SU-DHL-6 (cell line): ENCODE measurements around the gene ZFAND3.

ENCODE experiments used
- H2AFZ ChIP-seq: fragments of 200-600 bp; sonication (generic); 2 replicates; pipeline ENCODE4 v1.6.1; 2014; ENCODE audit warnings: low read depth, mild to moderate bottlenecking, moderate library complexity, mixed read lengths, antibody characterized with exemption, low read length; ENCODE audit not compliant: severe bottlenecking
- H3F3A ChIP-seq: fragments of 200-600 bp; shearing (Covaris generic); 2 replicates; pipeline ENCODE4 v1.6.0; 2016; ENCODE audit warnings: antibody characterized with exemption, mild to moderate bottlenecking; ENCODE audit not compliant: insufficient read depth
- H3K27ac ChIP-seq: fragments of 200-600 bp; sonication (generic); 2 replicates; pipeline ENCODE4 v1.5.1; 2016; ENCODE audit warnings: low read depth, mild to moderate bottlenecking, low read length, moderate library complexity, mixed read lengths
- H3K27me3 ChIP-seq: fragments of 200-600 bp; sonication (generic), shearing (Covaris generic); 2 replicates; pipeline ENCODE4 v1.6.0; 2014; ENCODE audit warnings: mild to moderate bottlenecking, low read length
- H3K36me3 ChIP-seq: fragments of 200-600 bp; sonication (generic); 2 replicates; pipeline ENCODE4 v1.6.1; 2014; ENCODE audit warnings: mild to moderate bottlenecking, low read length, mixed read lengths
- H3K4me2 ChIP-seq: fragments of 300-600, 200-600 bp; shearing (Covaris generic), sonication (generic); 2 replicates; pipeline ENCODE4 v1.6.0; 2014; ENCODE audit warnings: low read length, low read depth, mild to moderate bottlenecking; ENCODE audit not compliant: poor library complexity, severe bottlenecking
- H3K4me3 ChIP-seq: fragments of 200-600 bp; sonication (generic); 2 replicates; pipeline ENCODE4 v1.5.1; 2014; ENCODE audit warnings: antibody characterized with exemption, low read length, mild to moderate bottlenecking, mixed read lengths; ENCODE audit not compliant: insufficient read depth, poor library complexity, severe bottlenecking
- H3K79me2 ChIP-seq: fragments of 200-600 bp; sonication (generic); 2 replicates; pipeline ENCODE4 v1.6.1; 2014; ENCODE audit warnings: mild to moderate bottlenecking, low read length, moderate library complexity; ENCODE audit not compliant: insufficient read depth
- H3K9ac ChIP-seq: fragments of 200-600 bp; sonication (generic); 2 replicates; pipeline ENCODE4 v1.7.0; 2014; ENCODE audit warnings: mild to moderate bottlenecking, low read length
- H3K9me2 ChIP-seq: fragments of 200-600 bp; sonication (generic); replicated peaks from 2 replicates; pipeline ENCODE4 v1.6.1; 2014; ENCODE audit warnings: low read length; ENCODE audit not compliant: insufficient read depth
- H3K9me3 ChIP-seq: fragments of 200-600 bp; sonication (generic); 2 replicates; pipeline ENCODE4 v1.6.1; 2014; ENCODE audit warnings: low read length, mixed read lengths; ENCODE audit not compliant: insufficient read depth
- H4K20me1 ChIP-seq: fragments of 200-600 bp; sonication (generic); 2 replicates; pipeline ENCODE4 v1.6.1; 2014; ENCODE audit warnings: low read depth, mild to moderate bottlenecking, antibody characterized with exemption, low read length, moderate library complexity, mixed read lengths
- CTCF ChIP-seq: fragments of 200-600 bp; sonication (generic); IDR thresholded peaks from one replicate; pipeline ENCODE4 v1.5.1; 2017; ENCODE audit warnings: antibody characterized with exemption, mild to moderate bottlenecking, low read length, moderate library complexity; ENCODE audit not compliant: insufficient read depth, poor library complexity, severe bottlenecking
- EZH2phosphoT487 ChIP-seq: fragments of 200-600 bp; sonication (generic), shearing (Covaris generic); conservative IDR thresholded peaks from 2 replicates; pipeline ENCODE4 v1.6.1; 2018; ENCODE audit warnings: mild to moderate bottlenecking, antibody characterized with exemption, low read length, moderate library complexity, mixed read lengths

ZFAND3 gene

DNA sequence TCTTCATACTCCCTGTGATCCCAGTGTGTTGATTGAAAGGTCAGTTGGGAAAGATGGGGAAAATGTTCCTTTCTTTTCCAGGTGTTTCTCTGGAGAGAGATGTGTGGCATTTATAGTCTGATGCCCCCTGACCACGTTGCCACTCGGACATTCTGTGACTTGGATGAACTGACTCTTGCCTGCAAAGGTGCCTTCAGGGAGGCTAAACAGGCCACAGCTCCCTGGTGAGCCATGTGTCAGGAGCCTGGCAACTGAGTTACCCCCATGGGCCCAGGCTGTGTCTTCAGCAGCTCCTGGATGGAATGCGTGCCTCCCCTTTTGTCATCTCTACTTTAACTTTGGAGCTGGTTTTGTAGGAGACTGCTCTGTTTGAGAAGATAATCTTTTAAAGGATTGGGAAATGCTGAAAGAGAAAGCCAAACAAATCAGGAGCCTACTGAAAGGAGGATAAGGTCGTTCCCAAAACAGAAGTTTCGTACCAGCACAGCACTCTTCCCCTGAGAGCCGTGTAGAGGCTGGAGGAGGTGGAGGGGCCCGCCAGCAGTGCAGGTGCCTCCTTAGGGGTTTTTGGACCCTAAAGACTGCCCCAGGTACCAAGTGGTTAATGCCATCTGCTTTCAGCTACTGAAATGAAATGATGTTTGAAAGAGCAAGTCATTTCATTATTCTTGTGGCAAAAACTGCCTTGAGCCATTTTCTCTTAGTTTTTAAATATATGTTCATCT is 322.8 kb downstream of the ZFAND3 start:
- no peak for TF ChIP-seq CTCF
- no peak for TF ChIP-seq EZH2phosphoT487
- H4K20me1 ChIP-seq: no peaks in the 10 kb centered on the region
- H3K4me3 ChIP-seq: no peak overlapping the region
- H3K27me3 ChIP-seq: no peaks in the 10 kb centered on the region
- no peak overlapping the region for H3K9ac ChIP-seq
- no peaks in the 10 kb centered on the region for H3K9me3 ChIP-seq
- no peaks in the 10 kb centered on the region for H3K36me3 ChIP-seq
- H3K79me2 ChIP-seq: no peaks in the 10 kb centered on the region
- no peaks in the 10 kb centered on the region for H3F3A ChIP-seq
- H3K9me2 ChIP-seq: no peaks in the 10 kb centered on the region
- H2AFZ ChIP-seq: no peak overlapping the region
- no peak overlapping the region for H3K27ac ChIP-seq
- H3K4me2 ChIP-seq: no peak overlapping the region

GRCh38 chr6:38143191-38144150 is 323.9 kb downstream of the ZFAND3 start:
- no peaks in the 10 kb centered on the region for H3K9me3 ChIP-seq
- no peak overlapping the region for H3K4me2 ChIP-seq
- H2AFZ ChIP-seq: no peak overlapping the region
- H3F3A ChIP-seq: no peaks in the 10 kb centered on the region
- H3K4me3 ChIP-seq: no peak overlapping the region
- H3K9me2 ChIP-seq: no peaks in the 10 kb centered on the region
- H3K9ac ChIP-seq: no peak overlapping the region
- TF ChIP-seq EZH2phosphoT487 (no peak), CTCF (no peak)
- no peak overlapping the region for H3K27ac ChIP-seq
- no peaks in the 10 kb centered on the region for H3K79me2 ChIP-seq
- H3K36me3 ChIP-seq: no peaks in the 10 kb centered on the region
- no peaks in the 10 kb centered on the region for H3K27me3 ChIP-seq
- no peaks in the 10 kb centered on the region for H4K20me1 ChIP-seq

- H3K4me3 ChIP-seq: no peak overlapping the region
- H4K20me1 ChIP-seq: no peaks in the 10 kb centered on the region
- no peaks in the 10 kb centered on the region for H3K9me3 ChIP-seq
- H3K27me3 ChIP-seq: no peaks in the 10 kb centered on the region
- no peak overlapping the region for H3K27ac ChIP-seq
- H3K4me2 ChIP-seq: no peak overlapping the region
- no peaks in the 10 kb centered on the region for H3K79me2 ChIP-seq
- no peak overlapping the region for H2AFZ ChIP-seq
- no peak for TF ChIP-seq EZH2phosphoT487
- no peak for TF ChIP-seq CTCF
- H3F3A ChIP-seq: no peaks in the 10 kb centered on the region
- no peaks in the 10 kb centered on the region for H3K9me2 ChIP-seq
- no peaks in the 10 kb centered on the region for H3K36me3 ChIP-seq
- H3K9ac ChIP-seq: no peak overlapping the region
These were observed 324.9 kb downstream of the ZFAND3 start for GRCh38 chr6:38144365-38144945.
